GM19239 (cell line): ENCODE results near the gene CARMIL1.
"Not testable (repeated sequence)": the region's sequence is repeated elsewhere in the genome, so short reads cannot be mapped to it uniquely, and the experiment has no call there.

ENCODE experiments used
- DNase-seq: peaks from one replicate; pipeline ENCODE4 v3.0.0; 2011; ENCODE audit warnings: low spot score; ENCODE audit not compliant: insufficient read length
- FAIRE-seq: peaks from 2 replicates; lab custom pipeline; 2011; peaks lifted over from hg19 to GRCh38; lab: Jason Lieb, UNC

CARMIL1 gene

DNA sequence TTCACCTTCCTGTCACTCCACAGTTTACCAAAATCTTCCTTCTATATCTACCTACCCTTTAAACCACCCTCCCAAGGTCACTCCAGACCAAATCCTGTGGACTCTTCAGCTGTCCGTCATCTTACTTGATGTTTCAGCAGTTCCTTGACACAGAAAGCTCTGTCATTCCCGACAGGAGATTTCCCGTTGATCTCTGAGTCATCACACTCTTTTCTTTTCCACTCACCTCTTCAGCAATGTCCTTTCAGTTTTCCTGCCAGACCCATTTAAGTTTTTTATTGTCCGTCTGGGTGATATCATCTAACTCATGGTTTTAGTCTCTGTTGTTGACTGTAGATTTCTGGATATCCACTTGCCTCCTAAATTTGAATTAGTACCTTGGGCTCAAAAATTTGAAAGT lies 302.9 kb downstream of the CARMIL1 start:
- FAIRE-seq (no peak), DNase-seq (no peak)

DNA sequence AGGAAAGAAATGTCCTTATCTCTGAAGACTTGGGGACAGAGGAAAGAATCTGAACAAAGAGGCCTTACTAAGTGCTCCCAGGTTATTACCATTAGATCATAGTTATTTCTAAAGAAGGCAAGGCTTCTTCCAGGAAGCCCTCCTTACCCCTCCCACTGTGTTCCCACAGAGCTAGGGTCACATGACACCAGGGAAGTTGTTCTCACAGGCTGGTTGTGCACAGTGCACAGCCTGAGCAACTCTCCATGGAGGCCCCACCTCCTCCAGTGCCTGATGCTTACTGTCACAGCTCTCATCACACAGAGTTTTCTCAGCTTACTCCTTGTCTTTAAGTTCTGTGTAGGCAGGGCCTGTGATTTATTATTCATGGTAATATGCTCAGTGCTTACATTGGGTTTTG lies 303.9 kb downstream of the CARMIL1 start:
- FAIRE-seq (no peak), DNase-seq (no peak)

- FAIRE-seq (no peak), DNase-seq (no peak)
Observed at GRCh38 chr6:25583906-25584305, 304.7 kb downstream of the CARMIL1 start.

- DNase-seq (no peak), FAIRE-seq (no peak)
Observed at GRCh38 chr6:25585225-25585624, 306.1 kb downstream of the CARMIL1 start.

- DNase-seq, FAIRE-seq: not testable (repeated sequence)
Observed at GRCh38 chr6:25586119-25586518, 306.9 kb downstream of the CARMIL1 start.

GRCh38 chr6:25586927-25587326 lies 307.8 kb downstream of the CARMIL1 start:
- no peak for DNase-seq
- FAIRE-seq = no peak

DNA sequence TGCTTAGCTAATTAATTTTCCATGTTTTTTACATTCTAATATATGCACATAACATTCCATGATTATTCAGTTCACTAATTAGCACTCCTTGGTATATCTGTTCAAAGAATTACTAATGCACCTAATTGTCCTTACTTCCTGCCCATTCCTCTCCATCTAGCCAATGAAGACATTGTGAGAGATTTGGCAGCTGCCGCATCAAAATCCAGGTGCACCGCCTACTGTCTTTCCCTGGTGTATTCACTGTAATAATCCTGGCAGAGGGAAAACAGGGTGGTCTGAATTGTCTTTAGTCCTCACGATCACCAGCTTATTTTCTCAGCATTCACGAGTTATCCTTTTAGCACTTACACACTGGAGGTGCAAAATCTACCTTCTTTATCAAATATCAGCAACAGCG lies 311.8 kb downstream of the CARMIL1 start:
- DNase-seq (no peak), FAIRE-seq (no peak)

GRCh38 chr6:25596928-25597818 lies 318.0 kb downstream of the CARMIL1 start:
- no peak for DNase-seq
- no peak for FAIRE-seq

DNA sequence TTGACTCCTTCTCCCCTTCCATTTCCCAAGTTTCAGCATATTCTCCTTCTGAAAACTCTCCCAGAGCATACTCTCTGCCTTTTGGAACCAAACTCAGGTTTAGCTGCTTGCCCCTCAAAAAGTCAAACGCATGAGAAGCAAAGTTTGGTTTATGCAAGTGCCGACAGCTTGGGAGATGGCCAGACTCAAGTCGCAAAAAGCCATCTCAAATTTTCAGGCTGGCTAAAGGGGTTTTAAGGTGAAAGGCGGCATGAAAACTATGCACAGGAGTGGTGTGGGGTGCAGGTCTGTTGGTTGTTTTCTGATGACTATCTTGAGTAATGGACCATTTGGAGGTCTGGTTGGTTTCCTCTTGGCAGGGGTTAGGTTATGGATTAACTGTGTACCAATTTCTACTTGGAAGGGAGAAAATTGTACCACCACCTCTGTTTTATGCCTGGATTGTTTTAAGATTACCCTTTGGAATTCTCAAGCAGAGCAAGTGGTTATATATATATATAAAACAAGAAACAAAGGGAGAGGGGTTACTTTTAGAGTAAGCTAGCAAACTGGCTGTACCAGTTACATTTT lies 320.4 kb downstream of the CARMIL1 start:
- DNase-seq = no peak
- no peak for FAIRE-seq

DNA sequence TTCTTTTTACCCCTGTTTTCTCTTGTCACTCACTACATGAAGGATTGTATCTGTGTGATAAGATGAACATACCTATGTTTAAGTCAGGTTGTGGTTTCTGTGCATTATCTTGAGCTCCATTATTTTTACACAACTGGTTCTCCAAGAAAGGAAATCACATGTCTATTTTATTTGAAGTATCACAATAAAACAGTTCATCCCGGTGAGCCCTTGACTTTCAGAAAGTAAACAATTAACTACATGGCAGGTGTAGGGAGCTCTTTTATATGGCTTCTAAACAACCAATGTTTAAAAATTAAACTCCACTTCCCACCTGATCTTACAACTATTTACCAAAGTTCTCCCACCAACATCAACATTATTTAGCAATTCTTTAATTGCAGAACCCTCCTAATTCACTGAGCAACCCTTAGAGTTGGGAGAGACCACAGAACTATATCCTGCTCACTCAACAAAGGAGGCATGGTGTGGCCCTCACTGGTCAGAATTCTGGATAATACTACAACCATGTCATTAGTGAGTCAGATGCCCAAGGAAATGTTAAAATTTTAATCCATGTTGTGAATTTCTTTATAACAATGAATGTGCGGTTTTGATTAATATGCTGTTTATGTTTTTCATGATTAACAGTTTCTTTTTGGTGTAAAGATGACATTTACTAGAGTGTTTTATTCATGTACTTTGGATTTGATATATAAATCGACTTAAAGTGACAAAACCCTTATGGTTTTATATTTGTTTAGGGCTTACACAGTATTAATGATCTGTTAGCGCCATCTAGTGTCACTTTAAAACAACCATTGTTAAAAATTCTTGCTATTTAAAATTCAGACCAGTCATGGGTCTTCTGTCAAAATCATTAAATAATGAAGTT lies 322.9 kb downstream of the CARMIL1 start:
- no peak for DNase-seq
- FAIRE-seq = peak; percentile 86

GRCh38 chr6:25602674-25602982 lies 323.5 kb downstream of the CARMIL1 start:
- no peak for DNase-seq
- FAIRE-seq = no peak

DNA sequence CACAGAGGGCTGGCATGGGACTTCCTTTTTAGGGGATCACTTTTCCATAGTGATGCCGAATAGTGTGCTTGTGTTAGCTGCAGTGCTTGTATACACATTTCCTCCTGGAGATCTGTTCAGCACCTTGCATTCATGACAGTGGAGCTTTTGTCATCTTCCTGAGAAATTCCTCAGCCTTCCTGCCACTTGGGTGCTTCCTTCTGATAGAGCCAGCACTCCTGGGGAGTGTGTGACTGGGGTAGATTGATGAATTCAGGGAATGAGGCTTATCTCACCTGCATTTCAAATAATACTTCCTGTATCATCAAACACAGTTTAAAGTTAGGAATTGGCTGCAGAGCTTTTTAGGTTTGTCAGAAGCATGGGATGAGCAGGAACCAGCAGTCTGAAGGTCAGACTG lies 324.1 kb downstream of the CARMIL1 start:
- DNase-seq (no peak), FAIRE-seq (no peak)

DNA sequence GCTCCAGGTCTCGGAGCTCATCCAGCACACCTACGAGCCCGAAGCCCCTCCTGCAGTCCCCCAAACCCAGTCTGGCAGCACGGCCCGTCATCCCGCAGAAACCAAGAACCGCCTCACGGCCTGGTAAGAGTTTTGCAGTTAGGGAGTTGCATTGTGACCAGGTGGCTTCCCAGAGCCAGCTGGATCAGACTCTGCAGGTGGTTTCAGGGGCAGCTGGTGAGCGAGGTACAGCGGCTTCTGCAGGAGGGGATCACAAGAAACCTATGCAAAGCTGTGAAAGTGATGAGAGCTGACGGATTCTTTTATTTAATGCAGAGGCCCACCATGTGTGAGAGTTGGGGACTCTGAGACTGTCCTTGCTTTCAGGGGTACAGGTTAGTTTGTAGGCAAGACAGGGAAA lies 327.0 kb downstream of the CARMIL1 start:
- FAIRE-seq (no peak), DNase-seq (no peak)

DNA sequence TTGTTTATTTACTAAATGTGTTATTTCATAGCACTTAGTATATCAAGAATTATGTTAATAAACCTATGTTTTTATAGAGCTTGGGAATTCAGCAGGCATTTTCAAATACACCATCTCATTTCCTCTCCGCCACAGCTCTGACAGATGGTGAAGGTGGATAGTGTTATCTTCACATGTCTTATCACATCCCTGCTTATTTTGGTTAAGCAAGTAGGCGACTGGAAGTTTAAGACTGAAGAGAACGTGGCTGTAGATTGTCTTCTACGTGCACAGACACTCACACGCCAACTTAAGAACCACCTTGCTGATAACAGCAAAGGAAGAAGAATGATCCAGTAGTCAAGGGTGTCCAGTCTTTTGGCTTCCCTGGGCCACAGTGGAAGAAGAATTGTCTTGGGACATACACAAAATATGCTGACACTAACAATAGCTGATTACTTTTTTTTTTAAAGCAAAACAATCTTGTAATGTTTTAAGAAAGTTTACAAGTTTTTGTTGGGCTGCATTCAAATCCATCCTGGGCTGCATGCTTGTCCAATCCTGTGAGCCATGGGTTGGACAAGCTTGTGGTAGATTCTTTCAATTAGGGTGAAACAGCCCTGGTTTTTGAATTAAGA lies 329.5 kb downstream of the CARMIL1 start:
- no peak for FAIRE-seq

DNA sequence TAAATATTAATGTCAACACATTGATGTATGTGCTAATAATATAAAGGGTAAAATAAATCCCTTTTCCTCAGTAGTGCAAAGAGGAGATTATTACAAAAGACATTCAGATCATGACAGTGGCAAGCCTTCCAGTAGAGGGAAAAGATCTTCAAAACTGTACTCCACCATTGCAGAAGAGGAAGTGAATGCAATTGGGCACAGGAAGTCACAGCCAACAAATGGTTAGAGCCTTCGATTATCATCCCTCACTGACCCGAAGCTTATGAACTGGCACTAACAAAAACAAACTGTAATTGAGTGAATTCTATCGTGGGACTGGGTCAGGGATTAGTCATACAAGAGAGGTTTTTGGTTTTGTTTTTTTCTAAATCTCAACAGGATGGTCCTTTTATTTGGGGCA lies 333.5 kb downstream of the CARMIL1 start:
- no peak for DNase-seq
- peak; percentile 21 for FAIRE-seq

More for the DNA sequence above, 329.5 kb downstream of the CARMIL1 start:
- no peak for DNase-seq

- no peak for FAIRE-seq
Observed at GRCh38 chr6:25613415-25613814, 334.2 kb downstream of the CARMIL1 start.

GRCh38 chr6:25614052-25614451 lies 334.9 kb downstream of the CARMIL1 start:
- FAIRE-seq = no peak
- DNase-seq = no peak

More at GRCh38 chr6:25613415-25613814, 334.2 kb downstream of the CARMIL1 start:
- no peak for DNase-seq

- FAIRE-seq = no peak
Observed at GRCh38 chr6:25615471-25615870, 336.3 kb downstream of the CARMIL1 start.

GRCh38 chr6:25617997-25618396 lies 338.8 kb downstream of the CARMIL1 start:
- FAIRE-seq (no peak), DNase-seq (no peak)

More at GRCh38 chr6:25615471-25615870, 336.3 kb downstream of the CARMIL1 start:
- no peak for DNase-seq

DNA sequence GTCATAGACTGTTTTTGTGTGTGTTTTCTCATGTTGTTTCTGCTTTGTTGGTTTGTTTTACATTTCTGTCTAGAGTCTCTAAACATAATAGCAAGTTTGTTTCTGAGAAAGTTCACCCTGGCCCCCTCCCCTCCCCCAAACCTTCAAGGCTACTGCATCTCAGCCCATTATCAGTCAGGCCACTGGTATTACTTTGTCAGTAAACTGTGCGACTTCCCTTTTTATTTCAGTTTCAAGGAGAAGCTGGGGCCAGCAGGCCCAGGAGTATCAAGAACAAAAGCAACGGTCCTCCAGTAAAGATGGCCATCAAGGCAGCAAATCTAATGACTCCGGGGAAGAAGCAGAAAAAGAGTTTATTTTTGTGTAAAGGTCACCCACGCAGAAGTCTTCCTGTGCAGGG lies 340.0 kb downstream of the CARMIL1 start:
- FAIRE-seq (no peak), DNase-seq (no peak)
